ENCODE results near the gene ZNF331. TPM values are rescaled to one million over a fixed set of nuclear protein-coding genes. Genes with fewer than 3 reads are reported as not detected.
"Not testable (repeated sequence)": the region's sequence is repeated elsewhere in the genome, so short reads cannot be mapped to it uniquely, and the experiment has no call there.

The ZNF331 gene
- total RNA-seq, 2 experiments from 2014 or later: 16.2 to 23.7 TPM

DNA sequence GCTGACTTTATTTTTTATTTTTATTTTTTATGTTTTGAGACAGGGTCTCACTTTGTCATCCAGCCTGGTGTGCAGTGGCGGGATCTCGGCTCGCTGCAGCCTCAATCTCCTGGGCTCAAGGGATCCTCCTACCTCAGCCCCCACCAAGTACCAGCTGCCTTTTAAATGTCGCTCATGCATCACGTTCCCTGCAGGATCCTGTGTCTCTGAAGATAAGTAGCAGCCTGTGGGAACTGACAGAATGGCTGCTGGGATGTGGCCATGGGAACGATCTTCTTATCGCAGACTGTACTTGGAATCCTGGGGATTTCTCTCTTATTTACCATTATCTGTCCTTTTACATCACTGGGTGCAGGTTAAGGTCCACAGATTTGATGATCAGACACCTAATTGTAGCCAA, 34.8 kb upstream of the ZNF331 start:
- H4K20me1 ChIP-seq (ENCODE audit: insufficient read depth, low read length); H3K9me2 ChIP-seq (ENCODE audit: insufficient read depth, low read length); H3K36me3 ChIP-seq (ENCODE audit: insufficient read depth, low read length); H3K27ac ChIP-seq (ENCODE audit: low read depth, low read length, poor library complexity, severe bottlenecking); H3K4me2 ChIP-seq (ENCODE audit: low read length); H3K4me1 ChIP-seq (ENCODE audit: insufficient read depth, low read length, poor library complexity, severe bottlenecking); POLR2A ChIA-PET; CTCF ChIA-PET (ENCODE audit: unreplicated experiment); H3K79me2 ChIP-seq (ENCODE audit: insufficient read depth, low read depth, low read length); BruUV-seq (replicated peaks); DNase-seq (ENCODE audit: low spot score); H3K4me3 ChIP-seq (ENCODE audit: low read depth, low read length, poor library complexity, severe bottlenecking); H3K9me3 ChIP-seq (ENCODE audit: low read length); H2AFZ ChIP-seq (ENCODE audit: low read length): not testable (repeated sequence)
- intact Hi-C loops (cut with micrococcal nuclease; ENCODE audit: unreplicated experiment): loop anchor here (10.0 kb wide), 1 partner anchor 242 kb away; no protein-coding TSS in a partner anchor

DNA sequence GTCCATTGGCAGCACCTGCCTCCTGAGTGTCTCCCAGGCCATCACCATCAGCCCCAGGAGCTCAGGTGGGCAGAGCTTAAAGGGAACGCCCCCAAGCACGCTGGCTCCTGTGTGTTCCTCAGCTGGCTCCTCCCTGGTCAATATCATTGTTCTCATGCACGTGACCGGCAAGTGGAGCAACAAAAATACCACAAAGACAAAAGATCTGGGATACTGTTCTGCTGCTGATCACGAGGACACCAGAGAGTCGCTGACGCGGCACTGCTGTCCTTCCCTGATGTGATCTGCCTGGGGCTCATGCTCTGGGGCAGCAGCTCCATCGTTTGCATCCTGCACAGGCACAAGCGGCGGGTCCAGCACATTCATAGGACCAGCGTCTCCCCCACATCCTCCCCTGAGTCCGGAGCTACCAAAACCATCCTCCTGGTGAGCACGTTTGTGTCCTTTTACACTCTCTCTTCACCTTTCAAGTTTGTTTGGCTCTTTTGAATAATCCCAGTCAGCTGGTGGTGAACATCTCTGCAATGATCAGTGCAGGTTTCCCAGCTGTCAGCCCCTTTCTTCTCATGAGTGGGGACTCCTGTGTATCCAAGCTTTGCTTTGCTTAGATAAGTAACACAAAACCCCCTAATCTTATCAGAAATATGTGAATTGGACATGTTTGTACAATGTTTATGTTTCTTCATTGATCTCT, 34.1 kb upstream of the ZNF331 start:
- DNase-seq (ENCODE audit: low spot score); H3K4me3 ChIP-seq (ENCODE audit: low read depth, low read length, poor library complexity, severe bottlenecking); H4K20me1 ChIP-seq (ENCODE audit: insufficient read depth, low read length); H3K4me1 ChIP-seq (ENCODE audit: insufficient read depth, low read length, poor library complexity, severe bottlenecking); CTCF ChIA-PET (ENCODE audit: unreplicated experiment); POLR2A ChIA-PET; H3K36me3 ChIP-seq (ENCODE audit: insufficient read depth, low read length); H3K79me2 ChIP-seq (ENCODE audit: insufficient read depth, low read depth, low read length); H2AFZ ChIP-seq (ENCODE audit: low read length); H3K27ac ChIP-seq (ENCODE audit: low read depth, low read length, poor library complexity, severe bottlenecking); H3K9me2 ChIP-seq (ENCODE audit: insufficient read depth, low read length); H3K9me3 ChIP-seq (ENCODE audit: low read length); H3K4me2 ChIP-seq (ENCODE audit: low read length); BruUV-seq (replicated peaks): not testable (repeated sequence)
- intact Hi-C loops (cut with micrococcal nuclease; ENCODE audit: unreplicated experiment): loop anchor here (10.0 kb wide), 1 partner anchor 241 kb away; no protein-coding TSS in a partner anchor

DNA sequence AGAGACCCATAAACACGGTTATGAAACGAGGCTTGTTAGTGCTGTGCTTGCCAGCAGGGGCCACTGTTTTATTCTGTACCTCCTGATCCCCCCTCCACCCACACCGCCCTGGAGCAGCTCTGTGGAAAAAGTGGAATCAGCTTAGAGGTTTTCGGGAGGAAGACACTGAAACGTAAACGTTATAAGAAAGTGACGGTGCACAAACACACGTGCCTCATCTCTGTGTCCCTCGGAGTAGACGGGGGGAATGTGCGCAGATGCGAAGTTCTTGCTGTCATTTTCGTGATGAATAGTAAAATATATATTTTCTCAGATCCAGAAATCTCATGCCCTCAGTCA, 33.6 kb upstream of the ZNF331 start:
- intact Hi-C loops (cut with micrococcal nuclease; ENCODE audit: unreplicated experiment): loop anchor here (10.0 kb wide), 1 partner anchor 240 kb away; no protein-coding TSS in a partner anchor
- H3K9me2 ChIP-seq (ENCODE audit: insufficient read depth, low read length); H3K4me2 ChIP-seq (ENCODE audit: low read length); BruUV-seq (replicated peaks); H3K27ac ChIP-seq (ENCODE audit: low read depth, low read length, poor library complexity, severe bottlenecking); H3K9me3 ChIP-seq (ENCODE audit: low read length); DNase-seq (ENCODE audit: low spot score); H4K20me1 ChIP-seq (ENCODE audit: insufficient read depth, low read length); H3K36me3 ChIP-seq (ENCODE audit: insufficient read depth, low read length); H3K4me3 ChIP-seq (ENCODE audit: low read depth, low read length, poor library complexity, severe bottlenecking); H3K4me1 ChIP-seq (ENCODE audit: insufficient read depth, low read length, poor library complexity, severe bottlenecking); H3K79me2 ChIP-seq (ENCODE audit: insufficient read depth, low read depth, low read length); POLR2A ChIA-PET; CTCF ChIA-PET (ENCODE audit: unreplicated experiment); H2AFZ ChIP-seq (ENCODE audit: low read length): not testable (repeated sequence)

DNA sequence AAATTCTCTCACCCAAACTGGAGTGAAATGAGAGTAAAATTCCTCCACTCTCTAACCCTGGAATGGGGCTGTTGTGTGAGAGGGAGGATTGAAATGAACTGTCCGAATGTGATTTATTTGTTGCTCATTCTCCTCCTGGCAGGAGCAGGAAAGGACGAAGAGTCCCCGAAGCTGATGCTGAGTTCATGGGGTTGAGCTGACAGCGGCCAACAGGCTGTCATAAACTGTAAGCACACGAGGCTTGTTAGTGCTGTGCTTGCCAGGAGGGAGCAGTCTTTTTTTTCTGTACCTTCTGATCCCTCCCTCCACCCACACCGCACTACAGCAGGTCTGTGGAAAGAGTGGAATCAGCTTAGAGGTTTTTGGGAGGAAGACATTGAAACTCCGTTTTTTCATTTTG, 33.1 kb upstream of the ZNF331 start:
- ChIA-PET POLR2A (no interaction called here), CTCF (ENCODE audit: unreplicated experiment) (no interaction called here)
- TF ChIP-seq, protein P1, sequence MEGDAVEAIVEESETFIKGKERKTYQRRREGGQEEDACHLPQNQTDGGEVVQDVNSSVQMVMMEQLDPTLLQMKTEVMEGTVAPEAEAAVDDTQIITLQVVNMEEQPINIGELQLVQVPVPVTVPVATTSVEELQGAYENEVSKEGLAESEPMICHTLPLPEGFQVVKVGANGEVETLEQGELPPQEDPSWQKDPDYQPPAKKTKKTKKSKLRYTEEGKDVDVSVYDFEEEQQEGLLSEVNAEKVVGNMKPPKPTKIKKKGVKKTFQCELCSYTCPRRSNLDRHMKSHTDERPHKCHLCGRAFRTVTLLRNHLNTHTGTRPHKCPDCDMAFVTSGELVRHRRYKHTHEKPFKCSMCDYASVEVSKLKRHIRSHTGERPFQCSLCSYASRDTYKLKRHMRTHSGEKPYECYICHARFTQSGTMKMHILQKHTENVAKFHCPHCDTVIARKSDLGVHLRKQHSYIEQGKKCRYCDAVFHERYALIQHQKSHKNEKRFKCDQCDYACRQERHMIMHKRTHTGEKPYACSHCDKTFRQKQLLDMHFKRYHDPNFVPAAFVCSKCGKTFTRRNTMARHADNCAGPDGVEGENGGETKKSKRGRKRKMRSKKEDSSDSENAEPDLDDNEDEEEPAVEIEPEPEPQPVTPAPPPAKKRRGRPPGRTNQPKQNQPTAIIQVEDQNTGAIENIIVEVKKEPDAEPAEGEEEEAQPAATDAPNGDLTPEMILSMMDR (conservative IDR thresholded peaks at IDR 0.05; ENCODE audit: low read length): no peak
- no peak for TF ChIP-seq EZH2phosphoT487 (IDR thresholded peaks at IDR 0.05; ENCODE audit: borderline replicate concordance, low read depth, low read length)

More for the DNA sequence above, 33.1 kb upstream of the ZNF331 start:
- Histone ChIP-seq H3K9me2 (ENCODE audit: insufficient read depth, low read length) (no peaks in the 10 kb centered on the region), H2AFZ (ENCODE audit: low read length) (no peak overlapping the region), H3K4me2 (ENCODE audit: low read length) (no peak overlapping the region), H3K79me2 (ENCODE audit: insufficient read depth, low read depth, low read length) (no peaks in the 10 kb centered on the region), H4K20me1 (ENCODE audit: insufficient read depth, low read length) (no peaks in the 10 kb centered on the region), H3K27ac (ENCODE audit: low read depth, low read length, poor library complexity, severe bottlenecking) (no peak overlapping the region), H3K4me3 (ENCODE audit: low read depth, low read length, poor library complexity, severe bottlenecking) (no peak overlapping the region), H3K9me3 (ENCODE audit: low read length) (no peaks in the 10 kb centered on the region), H3K36me3 (ENCODE audit: insufficient read depth, low read length) (no peaks in the 10 kb centered on the region), H3K4me1 (ENCODE audit: insufficient read depth, low read length, poor library complexity, severe bottlenecking) (no peaks in the 10 kb centered on the region)
- intact Hi-C loops (cut with micrococcal nuclease; ENCODE audit: unreplicated experiment): loop anchor here (10.0 kb wide), 1 partner anchor 240 kb away; no protein-coding TSS in a partner anchor
- DNase-seq (ENCODE audit: low spot score): no peak
- no TSS peak for BruUV-seq (replicated peaks)

Measured in OCI-LY7 (cell line).